Measurements from ENCODE around the gene ERGIC3. TPM values are rescaled to one million over a fixed set of nuclear protein-coding genes. Genes with fewer than 3 reads are reported as not detected.

ERGIC3 gene
- total and polyA plus RNA-seq, 2 donors (not counting 1 experiment from before 2014, with no cell fraction given) = 191 to 254 TPM

- TF ChIP-seq CTCF (IDR thresholded peaks at IDR 0.05) (no peak), EZH2 (IDR thresholded peaks at IDR 0.05; ENCODE audit: borderline replicate concordance, insufficient read depth, low read depth, low read length, poor library complexity, severe bottlenecking) (no peak)
- Histone ChIP-seq H3K36me3 (replicated peaks in 1 of 2; ENCODE audit: control extremely low read depth in 1 of 2, control insufficient read depth in 1 of 2, extremely low read depth in 1 of 2, insufficient read depth in 2 of 2, low read length in 1 of 2) (no peaks in the 10 kb centered on the region), H3K9ac (ENCODE audit: low read length) (no peak overlapping the region), H3K27me3 (replicated peaks in 1 of 4; ENCODE audit: control extremely low read depth in 1 of 4, control insufficient read depth in 3 of 4, insufficient read depth in 4 of 4, low read length in 3 of 4) (peaks cover 0 to 8% (median 0%) of the 10 kb centered on the region in 4 experiments), H3K4me1 (ENCODE audit: control insufficient read depth in 2 of 2, insufficient read depth in 2 of 2, low read length in 2 of 2) (no peaks in the 10 kb centered on the region), H3K4me2 (replicated peaks; ENCODE audit: low read depth, low read length, poor library complexity, severe bottlenecking) (no peak overlapping the region), H3K4me3 (ENCODE audit: control extremely low read depth in 1 of 5, extremely low read depth in 1 of 5, insufficient read depth in 1 of 5, low read depth in 2 of 5, low read length in 4 of 5) (no peak overlapping the region), H4K20me1 (ENCODE audit: control insufficient read depth, insufficient read depth, low read length, poor library complexity, severe bottlenecking) (no peaks in the 10 kb centered on the region), H3K27ac (ENCODE audit: low read length in 2 of 2) (no peak overlapping the region), H2AFZ (ENCODE audit: insufficient read depth, low read depth, low read length, poor library complexity, severe bottlenecking) (no peak overlapping the region), H3K9me3 (ENCODE audit: control extremely low read depth in 1 of 3, control insufficient read depth in 2 of 3, insufficient read depth in 1 of 3, low read length in 2 of 3) (peaks cover 0 to 19% (median 0%) of the 10 kb centered on the region in 3 donors), H3K79me2 (ENCODE audit: control insufficient read depth, insufficient read depth, low read length) (no peaks in the 10 kb centered on the region)
- ChIA-PET POLR2A (no interaction called here), CTCF (no interaction called here)
- Mint-ChIP-seq H3K27ac (no peak overlapping the region), H3K27me3 (no peaks in the 10 kb centered on the region), H3K9me3 (ENCODE audit: insufficient read depth) (peaks cover 4% of the 10 kb centered on the region), H3K4me3 (no peak overlapping the region), H3K4me1 (no peaks in the 10 kb centered on the region)
- no CpG with 5 or more reads among the region's 4 CpGs for WGBS (ENCODE audit: insufficient coverage)
- no peak for DNase-seq
- ATAC-seq (ENCODE audit: low read depth) = no peak
- intact Hi-C loops (cut with micrococcal nuclease) = no loop called here
Measured at GRCh38 chr20:35575958-35576357, 34.1 kb downstream of the ERGIC3 start.

GRCh38 chr20:35576816-35577215 is 34.9 kb downstream of the ERGIC3 start:
- DNase-seq (no peak), ATAC-seq (ENCODE audit: low read depth) (no peak)
- Histone ChIP-seq H3K27me3 (replicated peaks in 1 of 4; ENCODE audit: control extremely low read depth in 1 of 4, control insufficient read depth in 3 of 4, insufficient read depth in 4 of 4, low read length in 3 of 4) (peaks cover 0 to 9% (median 0%) of the 10 kb centered on the region in 4 experiments), H4K20me1 (ENCODE audit: control insufficient read depth, insufficient read depth, low read length, poor library complexity, severe bottlenecking) (no peaks in the 10 kb centered on the region), H3K9ac (ENCODE audit: low read length) (no peak overlapping the region), H3K79me2 (ENCODE audit: control insufficient read depth, insufficient read depth, low read length) (no peaks in the 10 kb centered on the region), H3K4me3 (ENCODE audit: control extremely low read depth in 1 of 5, extremely low read depth in 1 of 5, insufficient read depth in 1 of 5, low read depth in 2 of 5, low read length in 4 of 5) (no peak overlapping the region), H3K27ac (ENCODE audit: low read length in 2 of 2) (no peak overlapping the region), H2AFZ (ENCODE audit: insufficient read depth, low read depth, low read length, poor library complexity, severe bottlenecking) (no peak overlapping the region), H3K36me3 (replicated peaks in 1 of 2; ENCODE audit: control extremely low read depth in 1 of 2, control insufficient read depth in 1 of 2, extremely low read depth in 1 of 2, insufficient read depth in 2 of 2, low read length in 1 of 2) (no peaks in the 10 kb centered on the region), H3K9me3 (ENCODE audit: control extremely low read depth in 1 of 3, control insufficient read depth in 2 of 3, insufficient read depth in 1 of 3, low read length in 2 of 3) (peaks cover 0 to 20% (median 4%) of the 10 kb centered on the region in 3 donors), H3K4me1 (ENCODE audit: control insufficient read depth in 2 of 2, insufficient read depth in 2 of 2, low read length in 2 of 2) (no peaks in the 10 kb centered on the region), H3K4me2 (replicated peaks; ENCODE audit: low read depth, low read length, poor library complexity, severe bottlenecking) (no peak overlapping the region)
- POLR2A ChIA-PET = no interaction called here
- Mint-ChIP-seq H3K27ac (no peak overlapping the region), H3K9me3 (ENCODE audit: insufficient read depth) (peaks cover 8% of the 10 kb centered on the region), H3K4me1 (no peaks in the 10 kb centered on the region), H3K27me3 (no peaks in the 10 kb centered on the region), H3K4me3 (no peak overlapping the region)
- TF ChIP-seq EZH2 (IDR thresholded peaks at IDR 0.05; ENCODE audit: borderline replicate concordance, insufficient read depth, low read depth, low read length, poor library complexity, severe bottlenecking) = no peak
- no peak for TF ChIP-seq CTCF (IDR thresholded peaks at IDR 0.05)
- 65% methylated on average over 2 of the region's 3 CpGs for WGBS (ENCODE audit: insufficient coverage)
- intact Hi-C loops (cut with micrococcal nuclease) = no loop called here
- CTCF ChIA-PET = no interaction called here
